ENCODE measurements around the gene CLINT1. TPM values are rescaled to one million over a fixed set of nuclear protein-coding genes. Genes with fewer than 3 reads are reported as not detected.

The CLINT1 gene
- total and polyA plus RNA-seq, 2 of the 4 experiments (the other 2 are of a cell fraction), result 144 to 146 TPM

GRCh38 chr5:157758706-157759105, 100.2 kb downstream of the CLINT1 start (continued):
- no peak for TF ChIP-seq SMC3 (IDR thresholded peaks at IDR 0.05; ENCODE audit: low read depth, low read length)
- no peak for TF ChIP-seq USF2 (IDR thresholded peaks at IDR 0.05; ENCODE audit: low read depth, low read length)
- TF ChIP-seq CEBPB (IDR thresholded peaks at IDR 0.05; ENCODE audit: low read depth, low read length), result no peak

- Histone ChIP-seq H3K14ac (replicated peaks; ENCODE audit: low read depth, low read length) (no peak overlapping the region), H2BK5ac (ENCODE audit: low read depth, low read length, poor library complexity, severe bottlenecking) (no peak overlapping the region), H3K4me1 (ENCODE audit: control insufficient read depth, insufficient read depth, low read length) (no peaks in the 10 kb centered on the region), H3K4ac (ENCODE audit: low read depth, low read length) (no peak overlapping the region), H4K91ac (ENCODE audit: insufficient read depth, low read depth, low read length) (no peak overlapping the region), H3K9me1 (ENCODE audit: insufficient read depth, low read length) (0 out of 2 replicates have a peak, but pooled peaks cover 1% of the 10 kb centered on the region), H3K23ac (ENCODE audit: low read depth, low read length) (no peak overlapping the region), H3K56ac (ENCODE audit: extremely low read depth, insufficient read depth, low read length) (no peak overlapping the region), H3K9me3 (ENCODE audit: control insufficient read depth, insufficient read depth, low read length) (no peaks in the 10 kb centered on the region), H2BK15ac (ENCODE audit: low read depth, low read length) (no peak overlapping the region), H3K27ac (ENCODE audit: insufficient read depth, low read length) (no peak overlapping the region), H3K4me2 (ENCODE audit: low read depth, low read length) (no peak overlapping the region), H3K18ac (ENCODE audit: low read depth, low read length) (no peak overlapping the region), H3K79me1 (ENCODE audit: low read depth in 1 of 2, low read length in 2 of 2) (peaks cover 2 to 5% of the 10 kb centered on the region in 2 experiments; a peak in 3 of 4 replicates), H3K27me3 (ENCODE audit: control insufficient read depth, insufficient read depth, low read length) (no peaks in the 10 kb centered on the region), H4K8ac (ENCODE audit: low read depth in 2 of 2, low read length in 2 of 2) (no peak overlapping the region), H2AFZ (replicated peaks; ENCODE audit: low read length, poor library complexity) (no peak overlapping the region), H4K20me1 (ENCODE audit: insufficient read depth, low read length) (no peaks in the 10 kb centered on the region), H3K9ac (ENCODE audit: low read depth, low read length) (no peak overlapping the region), H3K4me3 (ENCODE audit: insufficient read depth, low read depth, low read length) (no peak overlapping the region), H4K5ac (ENCODE audit: low read depth, low read length) (no peak overlapping the region), H3K36me3 (ENCODE audit: control insufficient read depth, insufficient read depth, low read length) (peaks cover 7% of the 10 kb centered on the region), H2BK120ac (ENCODE audit: low read depth, low read length) (no peak overlapping the region), H2BK20ac (ENCODE audit: low read depth, low read length) (no peak overlapping the region), H2AK9ac (replicated peaks; ENCODE audit: low read depth, low read length, poor library complexity) (no peak overlapping the region), H2AK5ac (ENCODE audit: low read depth, low read length) (no peak overlapping the region)
- CTCF ChIA-PET, result no interaction called here
- dilution Hi-C loops (cut with HindIII; ENCODE audit: low sequenced_read_pairs, unreplicated experiment) (no loop called here), intact Hi-C loops (cut with micrococcal nuclease) (no loop called here), in situ Hi-C loops (cut with MboI; ENCODE audit: low sequenced_read_pairs) (no loop called here)
- no TSS peak for BruUV-seq (replicated peaks)
- 100% methylated on average over 1 of the region's 3 CpGs; no CpG with 5 or more reads in 1 of the 2 experiments for WGBS, 2 experiments (ENCODE audit: extremely low coverage in 2 of 2, insufficient read length in 1 of 2)
- ATAC-seq (ENCODE audit: low read depth) (no peak), DNase-seq (no peak)
- TF ChIP-seq MAZ (IDR thresholded peaks at IDR 0.05; ENCODE audit: borderline replicate concordance, low read depth, low read length) (no peak), ELK1 (IDR thresholded peaks at IDR 0.05; ENCODE audit: borderline replicate concordance, low read depth, low read length) (no peak), RFX5 (IDR thresholded peaks at IDR 0.05; ENCODE audit: low read depth, low read length) (no peak), NFE2L2 (IDR thresholded peaks at IDR 0.05; ENCODE audit: low read depth, low read length) (no peak), MXI1 (IDR thresholded peaks at IDR 0.05; ENCODE audit: borderline replicate concordance, low read depth, low read length) (no peak), CHD1 (IDR thresholded peaks at IDR 0.05; ENCODE audit: low read depth, low read length) (no peak), RAD21 (IDR thresholded peaks at IDR 0.05; ENCODE audit: low read length) (no peak)
- POLR2A ChIA-PET (ENCODE audit: unreplicated experiment), result no interaction called here
Measured at GRCh38 chr5:157756122-157756521, 102.8 kb downstream of the CLINT1 start.

All from IMR-90 (cell line).